HL-60 (cell line): ENCODE measurements around the gene C12orf54.
"Not testable (repeated sequence)": the region's sequence is repeated elsewhere in the genome, so short reads cannot be mapped to it uniquely, and the experiment has no call there.

Source experiments
- DNase-seq, 2 experiments: peaks; one replicate each; pipeline ENCODE4 v3.0.0-alpha.2; 2010 to 2020; ENCODE audit warnings: low read depth in 1 of 2, low spot score in 1 of 2
- H3K27ac ChIP-seq: fragments of 250-450 bp; sonication (Bioruptor Pico); replicated peaks from 2 replicates; pipeline ENCODE4 v1.5.1; 2020; ENCODE audit warnings: mild to moderate bottlenecking, moderate library complexity
- H3K27me3 ChIP-seq: fragments of 250-450 bp; sonication (Bioruptor Pico); 2 replicates; pipeline ENCODE4 v1.5.1; 2021; ENCODE audit warnings: mild to moderate bottlenecking, moderate library complexity; ENCODE audit not compliant: insufficient read depth, poor library complexity, severe bottlenecking
- H3K4me3 ChIP-seq: replicated peaks from 2 replicates; pipeline ENCODE4 v1.5.1; 2011; ENCODE audit warnings: mild to moderate bottlenecking, control low read depth, low read length; ENCODE audit not compliant: insufficient read depth
- GABPA ChIP-seq: IDR thresholded peaks from 2 replicates; pipeline ENCODE4 v1.6.1; 2012; ENCODE audit warnings: low read depth
- POLR2AphosphoS5 ChIP-seq: IDR thresholded peaks from 2 replicates; pipeline ENCODE4 v1.6.1; 2012; ENCODE audit warnings: low read depth
- SPI1 ChIP-seq: IDR thresholded peaks from 2 replicates; pipeline ENCODE4 v1.6.1; 2012; ENCODE audit warnings: low read depth, mild to moderate bottlenecking, borderline replicate concordance
- TF ChIP-seq, protein P1 (sequence below): IDR thresholded peaks from 2 replicates; pipeline ENCODE4 v1.6.1; 2012; ENCODE audit warnings: low read depth; ENCODE audit not compliant: insufficient replicate concordance
- TF ChIP-seq, protein P2 (sequence below): IDR thresholded peaks from one replicate; pipeline ENCODE4 v1.5.1; 2011; ENCODE audit warnings: low read length, control low read depth, inconsistent platforms; ENCODE audit not compliant: insufficient read depth

Gene C12orf54

GRCh38 chr12:48508987-48509386, 26.7 kb downstream of the C12orf54 start:
- no peak for DNase-seq
- Histone ChIP-seq H3K4me3 (no peak overlapping the region), H3K27ac (no peak overlapping the region), H3K27me3 (peaks cover 8% of the 10 kb centered on the region)
- TF ChIP-seq POLR2AphosphoS5 = no peak
- TF ChIP-seq, protein P1, sequence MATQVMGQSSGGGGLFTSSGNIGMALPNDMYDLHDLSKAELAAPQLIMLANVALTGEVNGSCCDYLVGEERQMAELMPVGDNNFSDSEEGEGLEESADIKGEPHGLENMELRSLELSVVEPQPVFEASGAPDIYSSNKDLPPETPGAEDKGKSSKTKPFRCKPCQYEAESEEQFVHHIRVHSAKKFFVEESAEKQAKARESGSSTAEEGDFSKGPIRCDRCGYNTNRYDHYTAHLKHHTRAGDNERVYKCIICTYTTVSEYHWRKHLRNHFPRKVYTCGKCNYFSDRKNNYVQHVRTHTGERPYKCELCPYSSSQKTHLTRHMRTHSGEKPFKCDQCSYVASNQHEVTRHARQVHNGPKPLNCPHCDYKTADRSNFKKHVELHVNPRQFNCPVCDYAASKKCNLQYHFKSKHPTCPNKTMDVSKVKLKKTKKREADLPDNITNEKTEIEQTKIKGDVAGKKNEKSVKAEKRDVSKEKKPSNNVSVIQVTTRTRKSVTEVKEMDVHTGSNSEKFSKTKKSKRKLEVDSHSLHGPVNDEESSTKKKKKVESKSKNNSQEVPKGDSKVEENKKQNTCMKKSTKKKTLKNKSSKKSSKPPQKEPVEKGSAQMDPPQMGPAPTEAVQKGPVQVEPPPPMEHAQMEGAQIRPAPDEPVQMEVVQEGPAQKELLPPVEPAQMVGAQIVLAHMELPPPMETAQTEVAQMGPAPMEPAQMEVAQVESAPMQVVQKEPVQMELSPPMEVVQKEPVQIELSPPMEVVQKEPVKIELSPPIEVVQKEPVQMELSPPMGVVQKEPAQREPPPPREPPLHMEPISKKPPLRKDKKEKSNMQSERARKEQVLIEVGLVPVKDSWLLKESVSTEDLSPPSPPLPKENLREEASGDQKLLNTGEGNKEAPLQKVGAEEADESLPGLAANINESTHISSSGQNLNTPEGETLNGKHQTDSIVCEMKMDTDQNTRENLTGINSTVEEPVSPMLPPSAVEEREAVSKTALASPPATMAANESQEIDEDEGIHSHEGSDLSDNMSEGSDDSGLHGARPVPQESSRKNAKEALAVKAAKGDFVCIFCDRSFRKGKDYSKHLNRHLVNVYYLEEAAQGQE = no peak
- TF ChIP-seq, protein P2, sequence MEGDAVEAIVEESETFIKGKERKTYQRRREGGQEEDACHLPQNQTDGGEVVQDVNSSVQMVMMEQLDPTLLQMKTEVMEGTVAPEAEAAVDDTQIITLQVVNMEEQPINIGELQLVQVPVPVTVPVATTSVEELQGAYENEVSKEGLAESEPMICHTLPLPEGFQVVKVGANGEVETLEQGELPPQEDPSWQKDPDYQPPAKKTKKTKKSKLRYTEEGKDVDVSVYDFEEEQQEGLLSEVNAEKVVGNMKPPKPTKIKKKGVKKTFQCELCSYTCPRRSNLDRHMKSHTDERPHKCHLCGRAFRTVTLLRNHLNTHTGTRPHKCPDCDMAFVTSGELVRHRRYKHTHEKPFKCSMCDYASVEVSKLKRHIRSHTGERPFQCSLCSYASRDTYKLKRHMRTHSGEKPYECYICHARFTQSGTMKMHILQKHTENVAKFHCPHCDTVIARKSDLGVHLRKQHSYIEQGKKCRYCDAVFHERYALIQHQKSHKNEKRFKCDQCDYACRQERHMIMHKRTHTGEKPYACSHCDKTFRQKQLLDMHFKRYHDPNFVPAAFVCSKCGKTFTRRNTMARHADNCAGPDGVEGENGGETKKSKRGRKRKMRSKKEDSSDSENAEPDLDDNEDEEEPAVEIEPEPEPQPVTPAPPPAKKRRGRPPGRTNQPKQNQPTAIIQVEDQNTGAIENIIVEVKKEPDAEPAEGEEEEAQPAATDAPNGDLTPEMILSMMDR = no peak

- H3K27me3 ChIP-seq = peaks cover 4% of the 10 kb centered on the region
- no peak for DNase-seq
- no peak overlapping the region for H3K4me3 ChIP-seq
- TF ChIP-seq SPI1 (no peak), GABPA (no peak), POLR2AphosphoS5 (no peak)
- TF ChIP-seq, protein P2 = no peak
- H3K27ac ChIP-seq = no peak overlapping the region
Measured at GRCh38 chr12:48510111-48510510, 27.8 kb downstream of the C12orf54 start.

GRCh38 chr12:48512855-48513254, 30.6 kb downstream of the C12orf54 start:
- H3K27me3 ChIP-seq = no peaks in the 10 kb centered on the region
- no peak for TF ChIP-seq GABPA
- no peak for TF ChIP-seq POLR2AphosphoS5
- TF ChIP-seq, protein P2 = no peak
- TF ChIP-seq, protein P1 = no peak
- TF ChIP-seq SPI1 = no peak

GRCh38 chr12:48514728-48515127, 32.4 kb downstream of the C12orf54 start:
- H3K27me3 ChIP-seq = no peaks in the 10 kb centered on the region
- DNase-seq = no peak
- TF ChIP-seq GABPA (no peak), POLR2AphosphoS5 (no peak), SPI1 (no peak)
- TF ChIP-seq, protein P2 = no peak
- TF ChIP-seq, protein P1 = no peak
- H3K4me3 ChIP-seq = no peak overlapping the region
- H3K27ac ChIP-seq = no peak overlapping the region

More at GRCh38 chr12:48512855-48513254, 30.6 kb downstream of the C12orf54 start:
- Histone ChIP-seq H3K4me3 (no peak overlapping the region), H3K27ac (no peak overlapping the region)
- no peak for DNase-seq

DNA sequence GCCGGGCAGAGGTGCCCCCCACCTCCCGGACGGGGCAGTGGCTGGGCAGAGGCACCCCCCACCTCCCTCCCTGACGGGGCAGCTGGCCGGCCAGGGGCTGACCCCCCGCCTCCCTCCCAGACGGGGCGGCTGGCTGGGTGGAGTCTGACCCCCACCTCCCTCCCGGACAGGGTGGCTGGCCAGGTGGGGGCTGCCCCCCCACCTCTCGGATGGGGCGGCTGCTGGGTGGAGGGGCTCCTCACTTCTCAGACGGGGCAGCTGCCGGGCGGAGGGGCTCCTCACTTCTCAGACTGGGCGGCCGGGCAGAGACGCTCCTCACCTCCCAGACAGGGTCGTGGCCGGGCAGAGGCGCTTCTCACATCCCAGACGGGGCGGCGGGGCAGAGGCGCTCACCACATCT, 38.1 kb downstream of the C12orf54 start:
- H3K27ac ChIP-seq, H3K4me3 ChIP-seq, H3K27me3 ChIP-seq, DNase-seq: not testable (repeated sequence)
